Measurements from ENCODE around the gene SIGLEC7. TPM values are rescaled to one million over a fixed set of nuclear protein-coding genes. Genes with fewer than 3 reads are reported as not detected.
A peak's percentile ranks its signal among the peaks of the same experiment; 100 is the strongest.

SIGLEC7 gene
- total and polyA plus RNA-seq, 2 experiments from 2014 or later: not detected

DNA sequence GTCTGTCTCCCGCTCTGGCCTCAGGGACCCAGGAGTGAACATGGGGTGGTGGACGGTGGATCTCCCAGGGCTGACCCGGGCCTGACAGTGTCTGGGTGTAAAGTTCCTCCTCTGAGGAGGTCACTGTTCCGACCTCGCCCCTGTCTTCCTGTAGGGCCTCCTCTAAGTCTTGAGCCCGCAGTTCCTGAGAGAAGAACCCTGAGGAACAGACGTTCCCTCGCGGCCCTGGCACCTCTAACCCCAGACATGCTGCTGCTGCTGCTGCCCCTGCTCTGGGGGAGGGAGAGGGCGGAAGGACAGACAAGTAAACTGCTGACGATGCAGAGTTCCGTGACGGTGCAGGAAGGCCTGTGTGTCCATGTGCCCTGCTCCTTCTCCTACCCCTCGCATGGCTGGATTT lies 17.4 kb upstream of the SIGLEC7 start, which contains the start of gene SIGLEC9:
Gene SIGLEC9, plus strand, starts transcription at position 178 of the 400 bp plus-strand sequence. Its CDS starts 69 bp downstream, at position 247.
- H2AFZ ChIP-seq: no peak within 1 kb of the TSS
- WGBS, 2 experiments (ENCODE audit: low coverage in 1 of 2, low lambda C conversion rate in 2 of 2, missing lambda C conversion rate in 2 of 2): 44 to 51% methylated on average over 14 of the region's 14 CpGs

GRCh38 chr19:51125421-51126075 lies 16.6 kb upstream of the SIGLEC7 start:
- no peak for TF ChIP-seq EZH2 (IDR thresholded peaks at IDR 0.05; ENCODE audit: insufficient read depth, poor library complexity, severe bottlenecking)
- no peak for TF ChIP-seq EZH2phosphoT487 (IDR thresholded peaks at IDR 0.05; ENCODE audit: insufficient read depth, low read depth)
- in situ Hi-C loops (cut with MboI): no loop called here
- Histone ChIP-seq H3K4me3 (no peak overlapping the region), H3K9ac (no peak overlapping the region), H4K20me1 (ENCODE audit: insufficient read depth) (no peaks in the 10 kb centered on the region), H3F3A (ENCODE audit: insufficient read depth) (no peaks in the 10 kb centered on the region), H3K79me2 (ENCODE audit: insufficient read depth) (no peaks in the 10 kb centered on the region), H3K27ac (no peak overlapping the region), H3K9me3 (ENCODE audit: low read depth) (no peaks in the 10 kb centered on the region), H3K27me3 (replicated peaks; ENCODE audit: insufficient read depth) (no peaks in the 10 kb centered on the region), H3K4me2 (ENCODE audit: unreplicated experiment) (no peak overlapping the region), H2AFZ (no peak overlapping the region), H3K4me1 (ENCODE audit: insufficient read depth) (no peaks in the 10 kb centered on the region), H3K36me3 (ENCODE audit: low read depth) (no peaks in the 10 kb centered on the region), H3K9me2 (ENCODE audit: insufficient read depth) (no peaks in the 10 kb centered on the region)
- 76 to 79% methylated on average over 13 to 16 of the region's 16 CpGs for WGBS, 2 experiments (ENCODE audit: low coverage in 1 of 2, low lambda C conversion rate in 2 of 2, missing lambda C conversion rate in 2 of 2)
- DNase-seq: no peak

More for the DNA sequence above, 17.4 kb upstream of the SIGLEC7 start, which contains the start of gene SIGLEC9:
- no peak within 1 kb of the TSS for H3K9ac ChIP-seq
- H3K4me1 ChIP-seq (ENCODE audit: insufficient read depth): no peaks in the 10 kb centered on the region
- no peaks in the 10 kb centered on the region for H4K20me1 ChIP-seq (ENCODE audit: insufficient read depth)
- no peaks in the 10 kb centered on the region for H3F3A ChIP-seq (ENCODE audit: insufficient read depth)
- H3K27me3 ChIP-seq (replicated peaks; ENCODE audit: insufficient read depth): no peaks in the 10 kb centered on the region
- H3K4me2 ChIP-seq (ENCODE audit: unreplicated experiment): no peak within 1 kb of the TSS
- no peaks in the 10 kb centered on the region for H3K79me2 ChIP-seq (ENCODE audit: insufficient read depth)
- no peaks in the 10 kb centered on the region for H3K9me2 ChIP-seq (ENCODE audit: insufficient read depth)
- no peaks in the 10 kb centered on the region for H3K36me3 ChIP-seq (ENCODE audit: low read depth)
- in situ Hi-C loops (cut with MboI): no loop called here
- DNase-seq: no peak
- no peak within 1 kb of the TSS for H3K27ac ChIP-seq
- no peak within 1 kb of the TSS for H3K4me3 ChIP-seq
- TF ChIP-seq EZH2phosphoT487 (IDR thresholded peaks at IDR 0.05; ENCODE audit: insufficient read depth, low read depth): no peak
- no peak for TF ChIP-seq EZH2 (IDR thresholded peaks at IDR 0.05; ENCODE audit: insufficient read depth, poor library complexity, severe bottlenecking)
- no peaks in the 10 kb centered on the region for H3K9me3 ChIP-seq (ENCODE audit: low read depth)

- in situ Hi-C loops (cut with MboI): no loop called here
- Histone ChIP-seq H3K9me3 (ENCODE audit: low read depth) (no peaks in the 10 kb centered on the region), H3F3A (ENCODE audit: insufficient read depth) (no peaks in the 10 kb centered on the region), H3K9me2 (ENCODE audit: insufficient read depth) (no peaks in the 10 kb centered on the region), H3K4me1 (ENCODE audit: insufficient read depth) (no peaks in the 10 kb centered on the region), H4K20me1 (ENCODE audit: insufficient read depth) (no peaks in the 10 kb centered on the region), H3K9ac (no peak overlapping the region), H3K27me3 (replicated peaks; ENCODE audit: insufficient read depth) (no peaks in the 10 kb centered on the region), H3K4me2 (ENCODE audit: unreplicated experiment) (no peak overlapping the region), H3K36me3 (ENCODE audit: low read depth) (no peaks in the 10 kb centered on the region), H3K79me2 (ENCODE audit: insufficient read depth) (no peaks in the 10 kb centered on the region), H3K4me3 (no peak overlapping the region), H3K27ac (no peak overlapping the region), H2AFZ (no peak overlapping the region)
- no peak for TF ChIP-seq EZH2 (IDR thresholded peaks at IDR 0.05; ENCODE audit: insufficient read depth, poor library complexity, severe bottlenecking)
- TF ChIP-seq EZH2phosphoT487 (IDR thresholded peaks at IDR 0.05; ENCODE audit: insufficient read depth, low read depth): no peak
- 26 to 43% methylated on average over 6 of the region's 6 CpGs for WGBS, 2 experiments (ENCODE audit: low coverage in 1 of 2, low lambda C conversion rate in 2 of 2, missing lambda C conversion rate in 2 of 2)
- DNase-seq: no peak
Measured at GRCh38 chr19:51127032-51127431, 15.1 kb upstream of the SIGLEC7 start.

- no peaks in the 10 kb centered on the region for H4K20me1 ChIP-seq (ENCODE audit: insufficient read depth)
- H3K9me2 ChIP-seq (ENCODE audit: insufficient read depth): no peaks in the 10 kb centered on the region
- no peak overlapping the region for H3K9ac ChIP-seq
- TF ChIP-seq EZH2 (IDR thresholded peaks at IDR 0.05; ENCODE audit: insufficient read depth, poor library complexity, severe bottlenecking) (no peak), EZH2phosphoT487 (IDR thresholded peaks at IDR 0.05; ENCODE audit: insufficient read depth, low read depth) (no peak)
- H3K4me3 ChIP-seq: no peak overlapping the region
- H3F3A ChIP-seq (ENCODE audit: insufficient read depth): no peaks in the 10 kb centered on the region
- in situ Hi-C loops (cut with MboI): no loop called here
- WGBS, 2 experiments (ENCODE audit: low coverage in 1 of 2, low lambda C conversion rate in 2 of 2, missing lambda C conversion rate in 2 of 2): 22 to 30% methylated on average over 4 of the region's 4 CpGs
- no peak overlapping the region for H3K27ac ChIP-seq
- no peak overlapping the region for H2AFZ ChIP-seq
- H3K79me2 ChIP-seq (ENCODE audit: insufficient read depth): no peaks in the 10 kb centered on the region
- H3K4me2 ChIP-seq (ENCODE audit: unreplicated experiment): no peak overlapping the region
- H3K36me3 ChIP-seq (ENCODE audit: low read depth): no peaks in the 10 kb centered on the region
- no peaks in the 10 kb centered on the region for H3K27me3 ChIP-seq (replicated peaks; ENCODE audit: insufficient read depth)
- H3K9me3 ChIP-seq (ENCODE audit: low read depth): no peaks in the 10 kb centered on the region
- H3K4me1 ChIP-seq (ENCODE audit: insufficient read depth): no peaks in the 10 kb centered on the region
- DNase-seq: peak; percentile 12
Measured at GRCh38 chr19:51127755-51128154, 14.3 kb upstream of the SIGLEC7 start.

All from GM23248 (cell line).